Activated CD4-positive, alpha-beta T cell treated with anti-CD3 and anti-CD28 coated beads for 36 hours (primary cell): ENCODE measurements around the gene SPATA22. TPM values are rescaled to one million over a fixed set of nuclear protein-coding genes. Genes with fewer than 3 reads are reported as not detected.
A peak's percentile ranks its signal among the peaks of the same experiment; 100 is the strongest.
"Not testable (repeated sequence)": the region's sequence is repeated elsewhere in the genome, so short reads cannot be mapped to it uniquely, and the experiment has no call there.

ENCODE experiments used
- ATAC-seq: fragments of 200-7000 bp; cut with Tn5 transposase; one replicate; pipeline ENCODE4 v1.10.0; 2021; ENCODE audit warnings: mild to moderate bottlenecking, moderate library complexity
- CTCF ChIA-PET: fragments of 350-600 bp; sonication (Branson Sonifier 250); formaldehyde crosslinking; loops from one replicate; lab custom pipeline; 2021; ENCODE audit warnings: antibody characterized with exemption; lab: Charles Lee
- POLR2A ChIA-PET: fragments of 350-600 bp; sonication (Branson Sonifier 250); formaldehyde crosslinking; loops from one replicate; lab custom pipeline; 2021; ENCODE audit warnings: antibody characterized with exemption, inconsistent platforms; lab: Charles Lee
- DNase-seq: peaks from one replicate; pipeline ENCODE4 v3.0.0-alpha.2; 2020
- H3K27ac Mint-ChIP-seq: one replicate; pipeline ENCODE4 v1.8.0; 2021; ENCODE audit warnings: mixed read lengths
- H3K27me3 Mint-ChIP-seq: one replicate; pipeline ENCODE4 v1.8.0; 2021; ENCODE audit warnings: mixed read lengths
- H3K36me3 Mint-ChIP-seq: one replicate; pipeline ENCODE4 v1.8.0; 2021; ENCODE audit warnings: low read depth, mixed read lengths
- H3K4me1 Mint-ChIP-seq: one replicate; pipeline ENCODE4 v1.8.0; 2021; ENCODE audit warnings: mixed read lengths
- H3K4me3 Mint-ChIP-seq: one replicate; pipeline ENCODE4 v1.8.0; 2021; ENCODE audit warnings: mild to moderate bottlenecking, moderate library complexity, mixed read lengths
- H3K9me3 Mint-ChIP-seq: one replicate; pipeline ENCODE4 v1.8.0; 2021; ENCODE audit warnings: low read depth, mixed read lengths
- intact Hi-C, 2 experiments: fragments of 100-400 bp; cut with DNase I in 1 of 2; cut with micrococcal nuclease in 1 of 2; formaldehyde crosslinking; loops; one replicate each; pipeline versions ENCODE4 v1.14.2 to v1.15.1; 2022 to 2024; cut with DNase I, micrococcal nuclease
- total RNA-seq, 2 experiments: library from RNA; stranded (reverse); gene quantifications; one replicate each; pipeline ENCODE4 v1.2.3, GENCODE V29; 2021

The SPATA22 gene
- total RNA-seq, 2 experiments from 2014 or later = 0.44 to 1.6 TPM

- ChIA-PET POLR2A (no interaction called here), CTCF (interaction anchor here (0.6 kb wide), 1 partner anchor 9 kb away, joined by 3 read pairs; no protein-coding TSS in a partner anchor)
- intact Hi-C loops = no loop called here
- no peak overlapping the region for H3K27ac Mint-ChIP-seq
- H3K36me3 Mint-ChIP-seq = no peaks in the 10 kb centered on the region
- DNase-seq = no peak
- no peaks in the 10 kb centered on the region for H3K4me1 Mint-ChIP-seq
- H3K27me3 Mint-ChIP-seq = peaks cover 2% of the 10 kb centered on the region
- no peaks in the 10 kb centered on the region for H3K9me3 Mint-ChIP-seq
- no peak for ATAC-seq
- no peak overlapping the region for H3K4me3 Mint-ChIP-seq
Measured at GRCh38 chr17:3469529-3469928, 2.1 kb downstream of the SPATA22 start.

GRCh38 chr17:3466355-3466754, 5.3 kb downstream of the SPATA22 start:
- DNase-seq, H3K4me1 Mint-ChIP-seq, H3K36me3 Mint-ChIP-seq, H3K27me3 Mint-ChIP-seq, ATAC-seq, H3K9me3 Mint-ChIP-seq, H3K4me3 Mint-ChIP-seq, intact Hi-C loops, H3K27ac Mint-ChIP-seq, POLR2A ChIA-PET: not testable (repeated sequence)
- CTCF ChIA-PET = interaction anchor here (0.6 kb wide), 1 partner anchor 12 kb away, joined by 4 read pairs; no protein-coding TSS in a partner anchor

GRCh38 chr17:3448059-3448665, 23.5 kb downstream of the SPATA22 start:
- Mint-ChIP-seq H3K27me3 (peaks cover 9% of the 10 kb centered on the region), H3K27ac (no peak overlapping the region), H3K9me3 (no peaks in the 10 kb centered on the region), H3K4me3 (no peak overlapping the region), H3K4me1 (no peaks in the 10 kb centered on the region), H3K36me3 (no peaks in the 10 kb centered on the region)
- ATAC-seq (no peak), DNase-seq (no peak)
- intact Hi-C loops = no loop called here
- POLR2A ChIA-PET = no interaction called here
- CTCF ChIA-PET = no interaction called here

GRCh38 chr17:3447625-3448024, 24.0 kb downstream of the SPATA22 start:
- H3K27ac Mint-ChIP-seq = no peak overlapping the region
- H3K4me3 Mint-ChIP-seq = no peak overlapping the region
- H3K27me3 Mint-ChIP-seq = peaks cover 11% of the 10 kb centered on the region
- ATAC-seq = no peak
- ChIA-PET POLR2A (no interaction called here), CTCF (no interaction called here)
- H3K36me3 Mint-ChIP-seq = no peaks in the 10 kb centered on the region
- intact Hi-C loops = no loop called here
- DNase-seq = no peak
- H3K9me3 Mint-ChIP-seq = no peaks in the 10 kb centered on the region
- no peaks in the 10 kb centered on the region for H3K4me1 Mint-ChIP-seq

GRCh38 chr17:3440451-3440850, 31.2 kb downstream of the SPATA22 start:
- H3K4me3 Mint-ChIP-seq = no peak overlapping the region
- H3K9me3 Mint-ChIP-seq = no peaks in the 10 kb centered on the region
- intact Hi-C loops = no loop called here
- no peaks in the 10 kb centered on the region for H3K36me3 Mint-ChIP-seq
- H3K27ac Mint-ChIP-seq = no peak overlapping the region
- ATAC-seq (no peak), DNase-seq (no peak)
- H3K4me1 Mint-ChIP-seq = no peaks in the 10 kb centered on the region
- peaks cover 19% of the 10 kb centered on the region for H3K27me3 Mint-ChIP-seq
- CTCF ChIA-PET = no interaction called here
- POLR2A ChIA-PET = no interaction called here

- H3K4me3 Mint-ChIP-seq = no peak overlapping the region
- H3K27ac Mint-ChIP-seq = no peak overlapping the region
- H3K4me1 Mint-ChIP-seq = no peaks in the 10 kb centered on the region
- ChIA-PET CTCF (no interaction called here), POLR2A (no interaction called here)
- no peaks in the 10 kb centered on the region for H3K36me3 Mint-ChIP-seq
- H3K9me3 Mint-ChIP-seq = no peaks in the 10 kb centered on the region
- ATAC-seq (no peak), DNase-seq (no peak)
- H3K27me3 Mint-ChIP-seq = peaks cover 25% of the 10 kb centered on the region
- intact Hi-C loops = no loop called here
Measured at GRCh38 chr17:3438368-3438767, 33.3 kb downstream of the SPATA22 start.

- no peak within 1 kb of the TSS for H3K27ac Mint-ChIP-seq
- ATAC-seq (no peak), DNase-seq (no peak)
- no peak within 1 kb of the TSS for H3K4me3 Mint-ChIP-seq
- H3K36me3 Mint-ChIP-seq = no peaks in the 10 kb centered on the region
- H3K9me3 Mint-ChIP-seq = peaks cover 3% of the 10 kb centered on the region
- H3K4me1 Mint-ChIP-seq = no peaks in the 10 kb centered on the region
- ChIA-PET CTCF (no interaction called here), POLR2A (no interaction called here)
- intact Hi-C loops = no loop called here
- H3K27me3 Mint-ChIP-seq = peaks cover 17% of the 10 kb centered on the region
Measured at GRCh38 chr17:3433741-3434140, 37.9 kb downstream of the SPATA22 start, which contains the start of gene OR1E2. Gene OR1E2 (minus strand): TSS chr17:3433841. CDS start chr17:3433841, 0 bp downstream.

- POLR2A ChIA-PET = not testable (repeated sequence)
Measured at GRCh38 chr17:3433215-3433614, 38.4 kb downstream of the SPATA22 start.

GRCh38 chr17:3418222-3418621, 53.4 kb downstream of the SPATA22 start:
- Mint-ChIP-seq H3K27ac (no peak overlapping the region), H3K36me3 (no peaks in the 10 kb centered on the region), H3K4me3 (no peak overlapping the region), H3K4me1 (no peaks in the 10 kb centered on the region), H3K9me3 (peaks cover 2% of the 10 kb centered on the region), H3K27me3 (peaks cover 16% of the 10 kb centered on the region)
- ATAC-seq = no peak
- POLR2A ChIA-PET = no interaction called here
- CTCF ChIA-PET = no interaction called here
- intact Hi-C loops = no loop called here
- DNase-seq = no peak

More at GRCh38 chr17:3433215-3433614, 38.4 kb downstream of the SPATA22 start:
- intact Hi-C loops, H3K9me3 Mint-ChIP-seq, H3K4me3 Mint-ChIP-seq, H3K27ac Mint-ChIP-seq, H3K4me1 Mint-ChIP-seq, H3K36me3 Mint-ChIP-seq, ATAC-seq, CTCF ChIA-PET: not testable (repeated sequence)
- DNase-seq = peak; percentile 33
- H3K27me3 Mint-ChIP-seq = peaks cover 20% of the 10 kb centered on the region

- H3K27me3 Mint-ChIP-seq = peaks cover 18% of the 10 kb centered on the region
- H3K36me3 Mint-ChIP-seq = no peaks in the 10 kb centered on the region
- POLR2A ChIA-PET = no interaction called here
- peaks cover 2% of the 10 kb centered on the region for H3K9me3 Mint-ChIP-seq
- CTCF ChIA-PET = no interaction called here
- no peak overlapping the region for H3K27ac Mint-ChIP-seq
- ATAC-seq (no peak), DNase-seq (no peak)
- H3K4me3 Mint-ChIP-seq = no peak overlapping the region
- no peaks in the 10 kb centered on the region for H3K4me1 Mint-ChIP-seq
- intact Hi-C loops = no loop called here
Measured at GRCh38 chr17:3415610-3416009, 56.0 kb downstream of the SPATA22 start.

- POLR2A ChIA-PET, DNase-seq, H3K4me3 Mint-ChIP-seq, ATAC-seq, H3K4me1 Mint-ChIP-seq, H3K36me3 Mint-ChIP-seq, CTCF ChIA-PET, H3K27ac Mint-ChIP-seq: not testable (repeated sequence)
- intact Hi-C loops = loop anchor here in 1 of 2 experiments (5.0 kb wide), 1 partner anchor 130 kb away; no protein-coding TSS in a partner anchor
- peaks cover 25% of the 10 kb centered on the region for H3K27me3 Mint-ChIP-seq
- H3K9me3 Mint-ChIP-seq = peaks cover 10% of the 10 kb centered on the region
Measured at GRCh38 chr17:3412216-3412615, 59.4 kb downstream of the SPATA22 start.

- DNase-seq = no peak
- H3K27me3 Mint-ChIP-seq = peaks cover 28% of the 10 kb centered on the region
- intact Hi-C loops = loop anchor here in 1 of 2 experiments (5.0 kb wide), 1 partner anchor 129 kb away; no protein-coding TSS in a partner anchor
- ChIA-PET CTCF (no interaction called here), POLR2A (no interaction called here)
- H3K36me3 Mint-ChIP-seq = peaks cover 4% of the 10 kb centered on the region
- H3K27ac Mint-ChIP-seq = no peak within 1 kb of the TSS
- no peak within 1 kb of the TSS for H3K4me3 Mint-ChIP-seq
- no peak for ATAC-seq
- H3K4me1 Mint-ChIP-seq = no peaks in the 10 kb centered on the region
- peaks cover 14% of the 10 kb centered on the region for H3K9me3 Mint-ChIP-seq
Measured at GRCh38 chr17:3411070-3411469, 60.5 kb downstream of the SPATA22 start, which contains the start of gene OR3A3. Gene OR3A3 (plus strand): TSS chr17:3411370.
